Right renal cortex interstitium (tissue), 3 donors: Measurements from ENCODE around the gene SWT1. TPM values are rescaled to one million over a fixed set of nuclear protein-coding genes. Genes with fewer than 3 reads are reported as not detected.
"Not testable (repeated sequence)": the region's sequence is repeated elsewhere in the genome, so short reads cannot be mapped to it uniquely, and the experiment has no call there.

Source experiments
- DNase-seq, 3 donors: peaks; one replicate each; pipeline ENCODE4 v3.0.0-alpha.2; 2013; ENCODE audit warnings: low read depth in 3 of 3, low spot score in 2 of 3
- polyA plus RNA-seq, 3 donors: library from polyadenylated mRNA; unstranded; fragments of 120-200 nt; gene quantifications; one replicate each; pipeline ENCODE4 v1.2.1, GENCODE V29; 2013; ENCODE audit not compliant: insufficient read length in 3 of 3

The SWT1 gene
- polyA plus RNA-seq, 3 donors = 8.8 to 10.1 (median 9.9) TPM

GRCh38 chr1:185244015-185244747 is 87.2 kb downstream of the SWT1 start:
- DNase-seq = no peak

- no peak for DNase-seq
Measured at GRCh38 chr1:185245466-185245865, 88.5 kb downstream of the SWT1 start.

GRCh38 chr1:185249563-185249962 is 92.6 kb downstream of the SWT1 start:
- DNase-seq = no peak

- DNase-seq = no peak
Measured at GRCh38 chr1:185250063-185250462, 93.1 kb downstream of the SWT1 start.

- not testable (repeated sequence) for DNase-seq
Measured at GRCh38 chr1:185251928-185252327, 95.0 kb downstream of the SWT1 start.

- not testable (repeated sequence) for DNase-seq
Measured at GRCh38 chr1:185252404-185252803, 95.4 kb downstream of the SWT1 start.

GRCh38 chr1:185255595-185255994 is 98.6 kb downstream of the SWT1 start:
- not testable (repeated sequence) for DNase-seq

- not testable (repeated sequence) for DNase-seq
Measured at GRCh38 chr1:185257116-185257949, 100.4 kb downstream of the SWT1 start.

GRCh38 chr1:185257950-185258208 is 100.9 kb downstream of the SWT1 start:
- DNase-seq = no peak

- no peak for DNase-seq
Measured at GRCh38 chr1:185258676-185259075, 101.7 kb downstream of the SWT1 start.

- DNase-seq = no peak
Measured at GRCh38 chr1:185260611-185261010, 103.6 kb downstream of the SWT1 start.

- DNase-seq = no peak
Measured at GRCh38 chr1:185262151-185262550, 105.2 kb downstream of the SWT1 start.

- no peak for DNase-seq
Measured at GRCh38 chr1:185263292-185263691, 106.3 kb downstream of the SWT1 start.

GRCh38 chr1:185263780-185264179 is 106.8 kb downstream of the SWT1 start:
- no peak for DNase-seq

- no peak for DNase-seq
Measured at GRCh38 chr1:185265314-185265713, 108.3 kb downstream of the SWT1 start.

- DNase-seq = no peak
Measured at GRCh38 chr1:185267301-185267700, 110.3 kb downstream of the SWT1 start.

GRCh38 chr1:185267701-185268100 is 110.7 kb downstream of the SWT1 start:
- DNase-seq = no peak

- DNase-seq = no peak
Measured at GRCh38 chr1:185268352-185268751, 111.4 kb downstream of the SWT1 start.

- no peak for DNase-seq
Measured at GRCh38 chr1:185271921-185272320, 115.0 kb downstream of the SWT1 start.

- DNase-seq = no peak
Measured at GRCh38 chr1:185279571-185279970, 122.6 kb downstream of the SWT1 start.

GRCh38 chr1:185280589-185280988 is 123.6 kb downstream of the SWT1 start:
- DNase-seq = no peak

GRCh38 chr1:185281245-185281644 is 124.3 kb downstream of the SWT1 start:
- DNase-seq = no peak
